ACHN (cell line): ENCODE data around the gene UNC119B.

Experiments
- DNase-seq: peaks from one replicate; pipeline ENCODE4 v3.0.0-alpha.2; 2015
- in situ Hi-C: cut with HindIII; loops from 2 replicates; pipeline ENCODE4 v1.10.0; 2017; ENCODE audit warnings: low sequenced_read_pairs, low pct_ligation_motif_present, low pct_unique_long_range_greater_than_20kb

UNC119B gene

GRCh38 chr12:120757226-120757742, 47.0 kb downstream of the UNC119B start:
- DNase-seq = no peak
- in situ Hi-C loops = no loop called here

- in situ Hi-C loops = no loop called here
- DNase-seq = no peak
Measured at GRCh38 chr12:120757949-120758348, 47.7 kb downstream of the UNC119B start.

- no peak for DNase-seq
- in situ Hi-C loops = no loop called here
Measured at GRCh38 chr12:120758798-120759590, 48.7 kb downstream of the UNC119B start.

DNA sequence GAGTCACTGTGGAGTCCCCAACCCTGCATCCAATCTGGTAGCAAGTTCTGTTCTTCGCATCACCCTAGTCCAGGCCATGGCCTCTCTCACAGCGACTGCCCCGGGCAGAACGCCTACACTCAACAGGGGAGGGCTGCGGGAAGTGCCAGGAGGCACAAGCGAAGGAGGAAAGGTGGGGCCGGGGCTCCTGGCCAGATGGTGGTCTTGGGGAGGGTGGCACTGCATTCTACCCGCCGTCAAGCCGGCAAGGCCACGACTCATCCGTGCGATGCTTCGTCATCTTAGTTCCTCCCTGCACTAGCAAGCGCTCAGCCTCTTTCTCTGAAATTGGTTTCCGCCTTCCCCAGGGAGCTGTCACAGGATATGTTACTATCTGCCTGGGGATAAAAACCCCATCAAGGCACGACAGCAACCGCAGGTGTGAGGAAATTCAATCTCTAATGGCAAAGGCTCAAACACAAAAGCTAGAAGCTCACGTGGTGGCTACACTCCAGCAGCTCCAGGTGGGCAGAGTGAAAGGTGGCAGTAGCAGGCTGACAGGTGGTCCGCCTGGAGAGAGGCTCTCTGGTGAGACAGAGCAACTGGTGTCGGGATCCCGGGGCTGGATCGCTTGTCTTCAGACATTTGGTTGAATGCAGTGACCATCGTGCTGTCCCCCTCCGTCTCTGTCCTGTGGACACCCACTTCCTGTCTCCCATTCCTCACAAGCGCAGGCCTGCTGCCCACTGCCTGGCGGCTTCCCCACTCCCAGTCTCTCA, 49.5 kb downstream of the UNC119B start:
- DNase-seq = no peak
- in situ Hi-C loops = no loop called here

DNA sequence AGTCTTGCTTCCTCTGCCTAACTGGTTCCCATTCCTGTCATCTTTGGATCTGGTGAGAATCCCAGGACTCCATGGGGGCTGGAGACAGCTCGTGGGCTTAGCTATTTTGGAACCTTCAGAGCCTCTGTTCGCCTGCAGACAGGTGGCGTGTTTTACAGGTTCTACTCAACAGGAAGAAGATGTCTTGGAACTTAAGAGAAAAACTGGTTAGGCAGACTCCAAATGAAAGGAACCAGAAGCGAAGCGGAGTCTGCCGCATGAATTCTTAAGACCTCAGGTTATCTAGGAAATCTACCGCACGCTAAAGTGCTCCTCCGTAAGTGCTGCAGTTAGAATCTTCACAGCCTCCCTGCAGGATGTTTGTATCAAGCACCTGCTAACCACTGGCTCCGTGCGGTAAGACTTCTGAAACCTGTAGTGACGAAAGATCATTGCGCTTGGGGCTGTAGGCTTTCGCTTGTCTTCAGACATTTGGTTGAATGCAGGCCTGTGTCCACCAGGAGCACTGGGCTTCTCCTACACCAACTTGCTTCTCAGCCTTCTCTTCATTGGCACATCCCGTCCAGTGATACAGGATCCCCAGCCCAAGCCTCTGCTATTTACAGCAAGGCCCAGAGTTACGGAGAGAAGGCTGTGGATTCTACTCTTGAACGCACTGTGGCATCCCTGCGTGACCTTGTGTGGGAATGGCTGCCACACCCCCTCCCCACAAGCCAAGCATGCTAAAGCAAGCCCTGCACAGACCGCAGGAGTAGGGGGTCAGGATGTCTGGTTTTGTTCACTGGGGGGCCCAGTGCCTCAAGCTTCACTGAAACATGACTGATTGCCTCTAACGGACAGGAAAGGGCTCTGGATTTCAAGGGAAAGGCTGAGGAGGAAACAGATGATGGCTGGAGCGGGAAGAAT, 50.3 kb downstream of the UNC119B start:
- DNase-seq = no peak
- in situ Hi-C loops = no loop called here

DNA sequence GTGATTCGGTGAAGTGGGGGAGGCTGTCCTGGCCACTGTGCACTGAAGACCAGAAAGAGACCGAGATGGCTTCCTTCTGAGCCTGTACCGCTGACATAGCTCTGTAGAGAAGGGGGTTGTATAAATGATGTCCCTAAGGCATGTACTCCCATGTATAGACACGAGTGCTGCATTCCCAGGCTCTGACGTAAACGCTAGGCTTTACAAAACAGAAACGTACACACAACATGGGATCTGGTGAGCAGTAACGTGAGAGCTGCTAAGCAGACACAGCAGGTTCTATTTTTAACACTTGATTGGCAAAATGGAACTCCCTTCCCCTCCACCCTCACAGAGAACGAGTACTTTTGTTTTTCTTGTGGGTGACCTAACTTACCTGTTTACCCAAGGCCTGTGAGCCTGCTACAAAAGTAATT, 51.3 kb downstream of the UNC119B start:
- no peak for DNase-seq
- in situ Hi-C loops = no loop called here

- no peak for DNase-seq
Measured at GRCh38 chr12:120762086-120762485, 51.8 kb downstream of the UNC119B start.

GRCh38 chr12:120763250-120763649, 53.0 kb downstream of the UNC119B start:
- DNase-seq = no peak
- in situ Hi-C loops = no loop called here

More at GRCh38 chr12:120762086-120762485, 51.8 kb downstream of the UNC119B start:
- in situ Hi-C loops = no loop called here

- DNase-seq = no peak
- in situ Hi-C loops = no loop called here
Measured at GRCh38 chr12:120764816-120765215, 54.6 kb downstream of the UNC119B start.

- in situ Hi-C loops = no loop called here
- no peak for DNase-seq
Measured at GRCh38 chr12:120766566-120766965, 56.3 kb downstream of the UNC119B start.

DNA sequence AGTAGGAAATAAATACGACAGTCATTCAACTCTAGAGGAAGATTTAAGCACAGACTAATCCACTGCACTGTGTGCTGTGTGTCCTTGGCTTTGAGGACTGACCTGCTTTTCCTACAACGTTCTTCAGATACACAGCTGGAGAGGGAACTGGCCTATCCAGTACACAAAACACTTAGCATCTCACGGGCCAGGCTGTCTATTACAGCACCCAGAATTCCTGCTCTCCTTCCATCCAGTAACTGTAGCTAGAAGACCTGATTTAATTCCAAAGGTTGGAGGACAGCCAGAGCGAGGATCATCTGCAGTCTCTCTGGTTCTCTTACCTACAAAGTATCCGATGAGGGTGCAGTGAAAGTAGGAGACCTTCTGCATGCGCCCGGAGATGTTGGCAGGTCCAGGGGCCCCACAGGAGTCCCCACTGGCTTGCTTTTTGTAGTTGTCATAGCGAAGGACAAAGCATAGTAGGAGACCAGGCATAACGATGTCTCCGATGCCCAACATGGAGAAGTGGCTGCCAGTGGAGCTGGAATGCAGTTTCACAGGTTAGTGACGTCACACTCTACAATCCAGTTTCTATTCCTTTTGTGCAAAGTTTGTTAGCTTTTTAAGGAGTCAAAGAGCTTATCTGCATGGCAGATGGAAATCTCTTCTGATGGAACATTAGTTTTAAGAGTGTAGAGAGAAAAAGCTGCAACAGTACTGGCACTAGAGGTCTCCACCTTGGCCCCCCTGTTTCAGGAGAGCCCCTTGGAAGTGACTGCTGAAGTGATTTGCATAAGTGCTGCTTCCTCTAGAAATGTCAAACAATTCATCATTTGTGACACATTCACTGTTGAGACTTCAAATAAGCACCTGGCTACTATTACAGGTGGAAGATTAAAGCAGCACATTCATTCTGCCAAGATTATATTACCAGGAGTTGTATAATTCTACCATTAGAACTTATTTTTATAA, 57.1 kb downstream of the UNC119B start:
- DNase-seq = no peak
- in situ Hi-C loops = no loop called here

DNA sequence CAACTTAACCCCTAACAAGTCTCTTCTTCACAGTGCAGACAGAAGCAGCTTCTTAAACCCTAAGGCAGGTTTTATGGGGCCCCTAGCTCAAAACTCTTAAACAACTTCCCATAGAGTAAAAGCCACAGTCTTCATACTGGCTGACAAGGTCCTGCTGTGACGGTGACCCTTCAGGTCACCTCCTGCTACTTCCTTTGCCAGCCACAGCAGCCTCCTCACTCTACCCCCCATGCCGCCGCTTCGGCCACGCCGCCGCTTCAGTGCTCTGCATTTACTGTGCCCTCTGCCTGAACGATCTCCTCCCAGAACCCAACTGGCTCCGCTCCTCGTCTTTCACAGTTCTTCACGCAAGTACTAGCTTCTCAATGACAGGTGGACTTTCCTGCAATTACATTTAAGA, 60.8 kb downstream of the UNC119B start:
- DNase-seq = no peak
- in situ Hi-C loops = no loop called here
